GM21390 (cell line): ENCODE data around the gene R3HDM2.
"Not testable (repeated sequence)": the region's sequence is repeated elsewhere in the genome, so short reads cannot be mapped to it uniquely, and the experiment has no call there.

Source experiments
- ATAC-seq: cut with Tn5 transposase; IDR thresholded peaks from one replicate; pipeline ENCODE4 v1.9.1; 2021; ENCODE audit not compliant: unreplicated experiment

The R3HDM2 gene

GRCh38 chr12:57429473-57430111 lies 1.3 kb downstream of the R3HDM2 start:
- no peak for ATAC-seq

- no peak for ATAC-seq
These were observed 1.9 kb downstream of the R3HDM2 start for GRCh38 chr12:57428965-57429364.

DNA sequence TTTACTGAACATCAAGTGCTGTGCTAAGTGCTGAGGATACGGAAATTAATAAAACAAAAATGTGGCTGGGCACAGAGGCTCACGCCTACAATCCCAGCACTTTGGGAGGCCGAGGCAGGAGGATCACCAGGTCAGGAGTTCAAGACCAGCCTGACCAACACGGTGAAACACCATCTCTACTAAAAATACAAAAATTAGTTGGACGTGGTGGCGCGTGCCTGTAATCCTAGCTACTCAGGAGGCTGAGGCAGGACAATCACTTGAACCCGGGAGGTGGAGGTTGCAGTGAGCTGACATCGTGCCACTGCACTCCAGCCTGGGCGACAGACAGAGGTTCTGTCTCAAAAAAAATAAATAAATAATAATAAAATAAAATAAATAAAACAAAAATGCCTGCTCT lies 3.9 kb downstream of the R3HDM2 start:
- ATAC-seq, result not testable (repeated sequence)

DNA sequence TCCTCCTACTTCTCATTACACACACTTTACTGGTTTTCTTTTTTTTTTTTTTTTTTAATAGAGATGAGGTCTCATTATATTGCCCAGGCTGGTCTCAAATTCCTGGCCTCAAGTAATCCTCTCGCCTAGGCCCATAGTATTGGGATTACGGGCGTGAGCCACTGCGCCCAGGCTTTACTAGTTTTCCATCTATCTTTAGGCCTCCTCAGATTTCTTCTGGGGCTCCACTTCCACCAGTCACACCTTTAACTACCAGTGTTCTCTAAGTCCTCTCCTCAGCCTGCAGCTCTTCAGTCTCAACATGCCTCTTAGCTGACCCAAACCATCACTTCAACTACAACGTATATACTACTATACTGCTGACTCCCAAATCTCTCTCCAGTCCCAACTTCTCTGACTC lies 10.4 kb downstream of the R3HDM2 start:
- ATAC-seq, result no peak

GRCh38 chr12:57419495-57419894 lies 11.3 kb downstream of the R3HDM2 start:
- no peak for ATAC-seq

GRCh38 chr12:57418255-57418654 lies 12.6 kb downstream of the R3HDM2 start:
- no peak for ATAC-seq

DNA sequence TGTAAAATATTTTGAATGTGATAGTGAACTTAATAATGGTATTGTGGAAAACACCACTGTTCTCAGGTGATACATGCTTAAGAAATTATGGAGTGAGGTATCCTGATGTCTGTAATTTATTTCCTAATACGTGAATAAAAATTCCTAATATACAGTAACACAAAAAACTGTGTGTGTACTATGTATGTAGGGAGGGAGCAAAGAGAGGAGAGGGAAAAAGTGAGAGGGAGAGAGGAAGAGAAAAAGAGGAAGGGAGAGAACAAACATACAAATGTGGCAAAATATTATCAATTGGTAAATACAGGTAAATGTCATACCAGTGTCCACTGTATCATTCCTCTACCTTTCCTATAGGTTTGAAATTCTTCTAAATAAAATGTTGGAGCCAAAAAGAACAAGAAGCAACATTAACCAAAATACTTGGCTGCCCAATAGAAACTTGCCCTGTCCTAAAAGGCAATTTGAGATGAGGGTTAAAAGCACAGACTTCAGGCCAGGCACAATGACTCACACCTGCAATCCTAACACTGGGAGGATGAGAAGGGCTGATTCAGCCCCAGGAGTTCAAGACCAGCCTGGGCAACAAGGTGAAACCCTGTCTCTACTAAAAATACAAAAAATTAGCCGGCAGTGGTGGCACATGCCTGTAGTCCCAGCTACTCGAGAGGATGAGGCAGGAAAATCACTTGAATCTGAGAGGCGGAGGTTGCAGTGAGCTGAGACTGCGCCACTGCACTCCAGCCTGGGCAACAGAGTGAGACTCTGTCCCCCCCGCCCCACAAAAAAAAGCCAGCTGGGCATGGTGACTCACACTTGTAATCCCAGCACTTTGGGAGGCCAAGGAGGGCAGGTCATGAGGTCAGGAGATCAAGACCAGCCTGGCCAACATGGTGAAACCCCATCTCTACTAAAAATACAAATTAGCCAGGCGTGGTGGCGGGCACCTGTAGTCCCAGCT lies 14.5 kb downstream of the R3HDM2 start:
- ATAC-seq, result no peak

DNA sequence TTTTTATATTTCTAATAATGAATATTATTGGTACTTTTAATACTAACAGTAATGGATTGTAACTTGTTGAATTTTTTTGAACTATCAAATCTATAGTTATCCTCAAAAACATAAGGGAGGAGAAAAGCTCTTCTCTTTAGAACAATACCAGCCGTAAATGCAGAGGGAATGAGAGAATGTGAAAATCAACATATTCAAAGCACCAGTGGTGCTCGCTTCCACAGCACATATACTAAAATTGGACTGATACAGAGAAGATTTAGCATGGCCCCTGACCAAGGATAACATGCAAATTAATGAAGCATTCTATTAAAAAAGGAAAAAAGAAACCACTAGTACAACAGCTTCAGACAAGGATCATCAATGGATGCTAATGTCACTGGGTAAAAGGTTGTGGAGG lies 15.8 kb downstream of the R3HDM2 start:
- ATAC-seq, result no peak

DNA sequence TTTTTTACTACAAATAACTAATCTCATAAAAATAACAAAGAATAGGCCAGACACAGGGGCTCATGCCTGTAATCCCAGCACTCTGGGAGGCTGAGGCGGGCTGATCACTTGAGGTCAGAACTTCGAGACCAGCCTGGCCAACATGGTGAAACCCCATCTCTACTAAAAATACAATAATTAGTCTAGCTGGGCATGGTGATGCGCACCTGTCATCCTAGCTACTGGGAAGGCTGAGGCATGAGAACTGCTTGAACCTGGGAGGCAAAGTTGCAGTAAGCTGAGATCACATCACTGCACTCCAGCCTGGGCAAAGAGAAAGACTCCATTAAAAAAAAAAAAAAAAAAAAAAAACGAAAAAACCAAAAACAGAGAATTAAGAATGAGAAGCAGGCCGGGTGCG lies 16.7 kb downstream of the R3HDM2 start:
- ATAC-seq, result not testable (repeated sequence)

GRCh38 chr12:57410534-57410933 lies 20.3 kb downstream of the R3HDM2 start:
- ATAC-seq, result no peak

DNA sequence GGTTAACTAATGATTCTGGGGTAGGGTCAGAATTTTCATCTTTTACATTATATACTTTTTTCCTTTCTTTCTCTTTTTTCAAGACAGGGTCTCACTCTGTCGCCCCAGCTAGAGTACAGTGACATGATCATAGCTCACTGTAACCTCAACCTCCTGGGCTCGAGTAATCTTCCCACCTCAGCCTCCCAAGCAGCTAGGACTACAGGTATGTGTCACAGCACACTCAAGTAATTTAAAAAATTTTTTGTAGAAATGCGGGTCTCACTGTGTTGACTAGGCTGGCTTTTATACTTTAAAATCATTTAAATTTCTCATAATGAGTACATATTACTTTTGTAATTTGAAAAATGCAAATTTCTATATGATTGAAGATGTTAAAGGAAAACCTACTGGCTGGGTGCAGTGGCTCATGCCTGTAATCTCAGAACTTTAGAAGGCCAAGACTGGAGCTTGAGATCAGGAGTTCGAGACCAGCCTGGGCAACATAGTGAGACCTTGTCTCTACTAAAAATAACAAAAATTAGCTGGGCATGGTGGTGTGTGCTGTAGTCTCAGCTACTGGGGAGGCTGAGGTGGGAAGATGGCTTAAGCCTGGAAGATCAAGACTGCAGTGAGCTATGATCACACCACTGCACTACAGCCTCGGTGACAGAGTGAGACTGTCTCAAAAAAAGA lies 25.7 kb downstream of the R3HDM2 start:
- no peak for ATAC-seq

DNA sequence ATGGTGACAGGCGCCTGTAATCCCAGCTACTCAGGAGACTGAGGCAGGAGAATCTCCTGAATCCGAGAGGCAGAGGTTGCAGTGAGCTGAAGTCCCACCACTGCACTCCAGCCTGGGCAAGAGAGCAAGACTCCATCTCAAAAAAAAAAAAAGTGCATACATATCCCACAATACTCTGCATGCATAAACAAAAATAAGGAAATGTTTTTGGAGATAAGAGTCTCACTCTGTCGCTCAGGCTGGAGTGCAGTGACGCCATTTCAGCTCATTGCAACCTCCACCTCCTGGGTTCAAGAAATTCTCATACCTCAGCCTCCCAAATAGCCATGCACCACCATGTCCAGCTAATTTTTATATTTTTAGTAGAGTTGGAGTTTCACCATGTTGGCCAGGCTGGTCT lies 28.7 kb downstream of the R3HDM2 start:
- not testable (repeated sequence) for ATAC-seq

GRCh38 chr12:57401165-57401564 lies 29.7 kb downstream of the R3HDM2 start:
- ATAC-seq, result no peak

DNA sequence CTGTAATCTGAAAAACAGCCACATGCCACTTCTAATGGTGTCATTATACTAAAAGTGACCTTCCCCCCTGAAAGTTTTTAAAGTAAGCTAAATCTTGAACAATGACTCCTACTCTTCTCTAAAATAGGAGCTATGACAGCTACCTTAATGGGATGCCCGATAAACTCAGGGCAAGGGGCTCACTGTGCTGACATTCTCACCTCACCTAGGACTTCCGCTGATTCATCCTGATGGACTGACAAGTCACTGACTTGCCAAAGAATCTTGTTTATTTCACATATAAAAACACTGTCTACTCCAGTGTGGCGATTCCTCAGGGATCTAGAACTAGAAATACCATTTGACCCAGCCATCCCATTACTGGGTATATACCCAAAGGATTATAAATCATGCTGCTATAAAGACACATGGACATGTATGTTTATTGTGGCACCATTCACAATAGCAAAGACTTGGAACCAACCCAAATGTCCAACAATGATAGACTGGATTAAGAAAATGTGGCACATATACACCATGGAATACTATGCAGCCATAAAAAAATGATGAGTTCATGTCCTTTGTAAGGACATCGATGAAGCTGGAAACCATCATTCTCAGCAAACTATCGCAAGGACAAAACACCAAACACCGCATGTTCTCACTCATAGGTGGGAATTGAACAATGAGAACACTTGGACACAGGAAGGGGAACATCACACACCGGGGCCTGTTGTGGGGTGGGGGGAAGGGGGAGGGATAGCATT lies 31.0 kb downstream of the R3HDM2 start:
- not testable (repeated sequence) for ATAC-seq

DNA sequence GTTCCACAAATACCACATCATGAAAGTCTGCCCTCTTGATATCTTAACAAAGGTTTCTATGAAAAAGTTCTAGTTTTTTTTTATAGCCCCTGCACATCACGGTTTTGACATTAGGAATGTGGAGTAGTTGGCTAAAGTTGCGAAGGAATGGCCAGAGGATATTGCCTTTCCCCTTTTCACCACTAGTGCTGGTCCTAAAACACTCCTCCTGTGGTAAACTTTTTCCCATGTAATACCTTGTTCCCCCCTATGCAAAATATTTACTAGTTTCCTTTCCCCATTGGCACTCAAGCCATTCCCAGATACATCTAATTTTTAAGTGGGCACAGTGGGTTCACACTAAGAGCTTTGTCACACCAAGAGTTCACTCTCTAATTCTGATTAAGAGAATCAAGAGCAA lies 33.4 kb downstream of the R3HDM2 start:
- ATAC-seq, result no peak

DNA sequence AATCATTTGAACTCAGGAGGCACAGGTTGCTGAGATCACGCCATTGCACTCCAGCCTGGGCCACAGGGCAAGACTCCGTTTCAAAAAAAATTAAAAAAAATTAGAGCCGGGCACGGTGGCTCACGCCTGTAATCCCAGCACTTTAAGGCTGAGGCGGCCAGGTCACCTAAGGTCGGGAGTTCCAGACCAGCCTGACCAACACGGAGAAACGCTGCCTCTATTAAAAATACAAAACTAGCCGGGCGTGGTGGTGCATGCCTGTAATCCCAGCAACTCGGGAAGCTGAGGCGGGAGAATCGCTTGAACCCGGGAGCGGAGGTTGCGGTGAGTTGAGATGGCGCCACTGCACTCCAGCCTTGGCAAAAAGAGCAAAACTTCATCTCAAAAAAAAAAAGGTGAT lies 35.7 kb downstream of the R3HDM2 start:
- no peak for ATAC-seq

GRCh38 chr12:57390174-57390573 lies 40.7 kb downstream of the R3HDM2 start:
- no peak for ATAC-seq

- ATAC-seq, result no peak
These were observed 41.8 kb downstream of the R3HDM2 start for GRCh38 chr12:57389033-57389432.

GRCh38 chr12:57388425-57388824 lies 42.4 kb downstream of the R3HDM2 start:
- ATAC-seq, result no peak

DNA sequence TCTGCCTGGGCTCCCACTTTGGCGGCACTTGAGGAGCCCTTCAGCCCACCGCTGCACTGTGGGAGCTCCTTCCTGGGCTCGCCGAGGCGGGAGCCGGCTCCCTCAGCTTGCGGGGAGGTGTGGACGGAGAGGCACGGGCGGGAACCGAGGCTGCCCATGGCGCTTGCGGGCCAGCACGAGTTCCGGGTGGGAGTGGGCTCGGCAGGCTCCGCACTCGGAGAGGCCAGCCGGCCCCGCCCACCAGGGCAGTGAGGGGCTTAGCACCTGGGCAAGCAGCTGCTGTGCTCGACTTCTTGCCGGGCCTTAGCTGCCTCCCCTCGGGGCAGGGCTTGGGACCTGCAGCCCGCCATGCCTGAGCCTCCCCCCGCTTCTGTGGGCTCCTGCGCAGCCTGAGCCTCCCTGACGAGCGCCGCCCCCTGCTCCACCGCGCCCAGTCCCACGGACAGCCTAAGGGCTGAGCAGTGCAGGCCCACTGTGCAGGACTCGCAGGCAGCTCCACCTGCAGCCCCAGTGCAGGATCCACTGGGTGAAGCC lies 44.6 kb downstream of the R3HDM2 start:
- ATAC-seq, result no peak

GRCh38 chr12:57385586-57385985 lies 45.3 kb downstream of the R3HDM2 start:
- no peak for ATAC-seq
